IPS-NIHi7 (cell line): ENCODE data around the gene RASSF10.

Source experiments
- DNase-seq: peaks from one replicate; pipeline ENCODE4 v3.0.0; 2012; ENCODE audit warnings: mixed read lengths; ENCODE audit errors: extremely low spot score

RASSF10 gene

GRCh38 chr11:13055200-13055599 lies 46.1 kb downstream of the RASSF10 start:
- DNase-seq = no peak

- DNase-seq = no peak
Measured at GRCh38 chr11:13061294-13061990, 52.3 kb downstream of the RASSF10 start.
